PC-3 (cell line): Measurements from ENCODE around the gene ATXN1L.

ENCODE experiments used
- CTCF ChIP-seq: fragments of 300-600 bp; sonication (generic); conservative IDR thresholded peaks from 2 replicates; pipeline ENCODE4 v1.5.1; 2017; ENCODE audit warnings: antibody characterized with exemption, low read depth, mild to moderate bottlenecking, low read length
- EZH2 ChIP-seq: fragments of 300-600 bp; sonication (generic); IDR thresholded peaks from one replicate; pipeline ENCODE4 v1.6.1; 2017; ENCODE audit warnings: antibody characterized with exemption, mild to moderate bottlenecking, low read length; ENCODE audit not compliant: unreplicated experiment

DNA sequence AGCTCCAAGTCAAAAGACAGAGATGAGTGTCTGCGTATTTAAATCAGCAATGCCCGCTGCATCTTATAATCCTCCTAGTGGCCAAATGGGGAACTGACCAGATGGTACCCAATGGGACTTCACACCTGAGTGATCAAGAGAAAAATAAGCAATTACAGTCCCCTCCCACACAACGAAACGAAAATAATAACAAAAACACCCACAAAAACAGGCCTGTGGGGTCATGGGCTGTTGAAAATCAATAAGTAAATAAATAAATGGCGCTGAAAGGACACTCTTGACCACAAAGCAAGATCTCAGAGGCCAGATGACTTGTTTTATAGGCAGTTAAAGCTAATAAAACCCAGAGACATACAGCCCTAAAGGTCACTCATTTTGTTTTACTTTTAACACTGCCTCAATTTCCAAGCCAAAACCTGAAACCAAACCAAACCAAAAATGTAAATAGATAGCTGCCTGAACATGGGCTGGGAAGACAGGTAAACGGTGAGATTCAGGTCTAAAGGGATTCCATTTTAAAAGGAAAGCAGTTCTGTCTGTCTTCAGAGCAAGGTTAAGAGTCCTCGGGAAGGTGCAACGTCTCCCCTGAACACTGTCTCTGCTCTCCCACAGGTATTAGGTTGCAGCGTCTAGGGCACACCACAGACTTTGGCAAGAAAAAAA lies 36.9 kb downstream of the ATXN1L start:
- TF ChIP-seq CTCF = peak; percentile 76
- TF ChIP-seq EZH2 = no peak
